Vagina (tissue), 2 donors: ENCODE data around the gene FOCAD.

Experiments
- CTCF ChIP-seq, 3 experiments: fragments of 450-650 bp in 2 of 3; fragments of 200-600 bp in 1 of 3; sonication (generic) in 1 of 3; IDR thresholded peaks; one replicate each; pipeline ENCODE4 v1.5.1; 2017 to 2019; ENCODE audit warnings: antibody characterized with exemption in 3 of 3, mild to moderate bottlenecking in 2 of 3, moderate library complexity in 2 of 3
- POLR2A ChIP-seq, 2 donors: fragments of 450-650 bp; IDR thresholded peaks; one replicate each; pipeline ENCODE4 v1.6.1; 2017; ENCODE audit warnings: antibody characterized with exemption in 2 of 2, mild to moderate bottlenecking in 2 of 2, moderate library complexity in 2 of 2
- POLR2AphosphoS5 ChIP-seq, 2 donors: sonication (generic); formaldehyde crosslinking; IDR thresholded peaks; one replicate each; pipeline ENCODE4 v1.9.0; 2017; ENCODE audit warnings: antibody characterized with exemption in 2 of 2, mild to moderate bottlenecking in 2 of 2, low read depth in 1 of 2; ENCODE audit not compliant: insufficient read depth in 1 of 2

GRCh38 chr9:20703146-20703545 lies 19.1 kb downstream of the FOCAD start:
- TF ChIP-seq CTCF (IDR thresholded peaks at IDR 0.05) (no peak), POLR2A (IDR thresholded peaks at IDR 0.05) (no peak), POLR2AphosphoS5 (IDR thresholded peaks at IDR 0.05; ENCODE audit: insufficient read depth in 1 of 2, low read depth in 1 of 2) (no peak)
